ENCODE measurements around the gene PDP2. TPM values are rescaled to one million over a fixed set of nuclear protein-coding genes. Genes with fewer than 3 reads are reported as not detected.
A peak's percentile ranks its signal among the peaks of the same experiment; 100 is the strongest.

The PDP2 gene
- total RNA-seq, 2 experiments from 2014 or later: 13.8 to 29.2 TPM

DNA sequence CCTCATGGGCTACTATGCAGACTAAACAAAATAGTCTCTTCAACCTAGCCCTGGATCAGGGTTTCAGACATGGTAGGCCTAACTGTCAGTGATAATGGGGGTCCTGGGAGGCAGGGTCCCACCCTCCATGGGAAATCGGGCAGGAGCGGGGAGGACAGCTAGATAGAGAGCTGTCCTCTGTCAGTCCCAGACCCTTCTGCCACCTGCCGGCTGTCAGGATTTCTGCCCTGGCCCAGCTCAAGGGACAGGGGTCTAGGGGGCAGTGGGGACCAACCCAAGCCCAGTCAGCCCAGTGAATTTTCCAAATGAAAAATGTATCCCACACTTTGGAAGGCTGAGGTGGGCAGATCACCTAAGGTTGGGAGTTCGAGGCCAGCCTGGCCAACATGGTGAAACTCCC, 30.8 kb upstream of the PDP2 start:
- Histone ChIP-seq H3K4me3 (ENCODE audit: low read depth, low read length, poor library complexity, severe bottlenecking) (no peak overlapping the region), H3K36me3 (ENCODE audit: insufficient read depth, low read length) (no peaks in the 10 kb centered on the region), H3K9me3 (ENCODE audit: low read length) (no peaks in the 10 kb centered on the region), H3K9me2 (ENCODE audit: insufficient read depth, low read length) (no peaks in the 10 kb centered on the region), H2AFZ (ENCODE audit: low read length) (no peak overlapping the region), H3K79me2 (ENCODE audit: insufficient read depth, low read depth, low read length) (no peaks in the 10 kb centered on the region), H4K20me1 (ENCODE audit: insufficient read depth, low read length) (no peaks in the 10 kb centered on the region), H3K4me2 (ENCODE audit: low read length) (no peak overlapping the region), H3K27ac (ENCODE audit: low read depth, low read length, poor library complexity, severe bottlenecking) (no peak overlapping the region), H3K4me1 (ENCODE audit: insufficient read depth, low read length, poor library complexity, severe bottlenecking) (peaks cover 3% of the 10 kb centered on the region)
- DNase-seq (ENCODE audit: low spot score): no peak
- TF ChIP-seq, protein P1, sequence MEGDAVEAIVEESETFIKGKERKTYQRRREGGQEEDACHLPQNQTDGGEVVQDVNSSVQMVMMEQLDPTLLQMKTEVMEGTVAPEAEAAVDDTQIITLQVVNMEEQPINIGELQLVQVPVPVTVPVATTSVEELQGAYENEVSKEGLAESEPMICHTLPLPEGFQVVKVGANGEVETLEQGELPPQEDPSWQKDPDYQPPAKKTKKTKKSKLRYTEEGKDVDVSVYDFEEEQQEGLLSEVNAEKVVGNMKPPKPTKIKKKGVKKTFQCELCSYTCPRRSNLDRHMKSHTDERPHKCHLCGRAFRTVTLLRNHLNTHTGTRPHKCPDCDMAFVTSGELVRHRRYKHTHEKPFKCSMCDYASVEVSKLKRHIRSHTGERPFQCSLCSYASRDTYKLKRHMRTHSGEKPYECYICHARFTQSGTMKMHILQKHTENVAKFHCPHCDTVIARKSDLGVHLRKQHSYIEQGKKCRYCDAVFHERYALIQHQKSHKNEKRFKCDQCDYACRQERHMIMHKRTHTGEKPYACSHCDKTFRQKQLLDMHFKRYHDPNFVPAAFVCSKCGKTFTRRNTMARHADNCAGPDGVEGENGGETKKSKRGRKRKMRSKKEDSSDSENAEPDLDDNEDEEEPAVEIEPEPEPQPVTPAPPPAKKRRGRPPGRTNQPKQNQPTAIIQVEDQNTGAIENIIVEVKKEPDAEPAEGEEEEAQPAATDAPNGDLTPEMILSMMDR (conservative IDR thresholded peaks at IDR 0.05; ENCODE audit: low read length): peak; percentile 24; the same call in 1 of the 2 replicates
- TF ChIP-seq EZH2phosphoT487 (IDR thresholded peaks at IDR 0.05; ENCODE audit: borderline replicate concordance, low read depth, low read length): no peak
- POLR2A ChIA-PET: interaction anchor here (0.6 to 0.7 kb wide), 3 partner anchors 10 to 1091 kb away, joined by 3 to 6 read pairs (median 4); no protein-coding TSS in a partner anchor
- BruUV-seq (replicated peaks): no TSS peak
- intact Hi-C loops (cut with micrococcal nuclease; ENCODE audit: unreplicated experiment): no loop called here
- CTCF ChIA-PET (ENCODE audit: unreplicated experiment): no interaction called here

DNA sequence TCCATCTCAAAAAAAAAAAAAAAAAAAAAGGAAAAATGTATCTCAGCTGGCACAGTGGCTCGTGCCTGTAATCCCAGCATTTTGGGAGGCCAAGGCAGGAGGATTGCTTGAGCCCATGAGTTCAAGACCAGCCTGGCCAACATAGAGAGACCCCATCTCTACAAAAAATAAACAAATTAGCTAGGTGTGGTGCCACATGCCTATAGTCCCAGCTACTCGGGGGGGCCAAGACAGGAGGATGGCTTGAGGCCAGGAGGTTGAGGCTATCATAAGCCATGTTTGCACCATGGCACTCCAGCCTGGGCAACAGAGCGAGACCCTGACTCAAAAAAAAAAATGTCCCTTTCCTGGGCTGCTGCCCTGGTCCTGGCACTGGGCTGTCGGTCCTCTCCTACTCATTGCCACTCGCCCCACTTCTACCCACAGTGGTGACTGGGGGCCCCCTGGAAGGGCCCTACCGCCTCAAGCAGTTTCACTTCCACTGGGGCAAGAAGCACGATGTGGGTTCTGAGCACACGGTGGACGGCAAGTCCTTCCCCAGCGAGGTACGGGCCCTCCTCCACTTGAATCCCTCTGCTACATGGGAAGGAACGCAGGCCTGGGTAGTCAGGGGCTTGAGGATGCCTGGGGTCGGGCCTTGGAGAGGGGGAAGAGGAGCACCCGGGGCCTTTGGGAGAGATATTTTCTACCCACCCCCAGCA, 30.1 kb upstream of the PDP2 start:
- POLR2A ChIA-PET: interaction anchor here (0.7 kb wide), 2 partner anchors 28 to 1091 kb away, joined by 4 to 6 read pairs; no protein-coding TSS in a partner anchor
- no peak overlapping the region for H3K4me2 ChIP-seq (ENCODE audit: low read length)

More for the DNA sequence above, 30.1 kb upstream of the PDP2 start:
- DNase-seq (ENCODE audit: low spot score): no peak
- BruUV-seq (replicated peaks): no TSS peak
- no peaks in the 10 kb centered on the region for H3K36me3 ChIP-seq (ENCODE audit: insufficient read depth, low read length)
- no peaks in the 10 kb centered on the region for H3K9me2 ChIP-seq (ENCODE audit: insufficient read depth, low read length)
- H3K9me3 ChIP-seq (ENCODE audit: low read length): no peaks in the 10 kb centered on the region
- TF ChIP-seq, protein P1 (conservative IDR thresholded peaks at IDR 0.05; ENCODE audit: low read length): no peak
- TF ChIP-seq EZH2phosphoT487 (IDR thresholded peaks at IDR 0.05; ENCODE audit: borderline replicate concordance, low read depth, low read length): no peak
- no peak overlapping the region for H3K4me3 ChIP-seq (ENCODE audit: low read depth, low read length, poor library complexity, severe bottlenecking)
- H2AFZ ChIP-seq (ENCODE audit: low read length): no peak overlapping the region
- CTCF ChIA-PET (ENCODE audit: unreplicated experiment): no interaction called here
- no peaks in the 10 kb centered on the region for H3K79me2 ChIP-seq (ENCODE audit: insufficient read depth, low read depth, low read length)
- no peaks in the 10 kb centered on the region for H4K20me1 ChIP-seq (ENCODE audit: insufficient read depth, low read length)
- no peak overlapping the region for H3K27ac ChIP-seq (ENCODE audit: low read depth, low read length, poor library complexity, severe bottlenecking)
- intact Hi-C loops (cut with micrococcal nuclease; ENCODE audit: unreplicated experiment): no loop called here
- peaks cover 3% of the 10 kb centered on the region for H3K4me1 ChIP-seq (ENCODE audit: insufficient read depth, low read length, poor library complexity, severe bottlenecking)

Measured in OCI-LY7 (cell line).